Pancreas (tissue), 10 donors: Measurements from ENCODE around the gene POLR3GL. TPM values are rescaled to one million over a fixed set of nuclear protein-coding genes. Genes with fewer than 3 reads are reported as not detected.

Experiments used
- ATAC-seq, 4 donors: fragments of 200-7000 bp; cut with Tn5 transposase; one replicate each; pipeline versions ENCODE4 v1.8.0 to v1.9.1; 2020; ENCODE audit warnings: mild to moderate bottlenecking in 4 of 4, moderate library complexity in 4 of 4
- DNase-seq, 6 donors: peaks; one replicate each; pipeline ENCODE4 v3.0.0-alpha.2; 2020
- FAIRE-seq: peaks from 2 replicates; lab custom pipeline; 2012; peaks lifted over from hg19 to GRCh38; lab: Jason Lieb, UNC
- H3K27ac ChIP-seq, 4 donors: fragments of 200-600 bp; sonication (generic); 1 replicate in 3 of 4; 2 replicates in 1 of 4; pipeline versions ENCODE4 v1.5.0 to v1.8.0; 2020
- H3K27me3 ChIP-seq, 4 donors: fragments of 200-600 bp; one replicate each; pipeline ENCODE4 v1.8.0; 2021
- H3K36me3 ChIP-seq, 3 donors: fragments of 200-600 bp; sonication (generic) in 1 of 3; one replicate each; pipeline versions ENCODE4 v1.5.0 to v1.8.0; 2020 to 2021
- H3K4me1 ChIP-seq, 3 donors: fragments of 200-600 bp; one replicate each; pipeline ENCODE4 v1.8.0; 2021
- H3K4me3 ChIP-seq, 4 donors: fragments of 200-600 bp; sonication (generic) in 2 of 4; one replicate each; pipeline versions ENCODE4 v1.5.0 to v1.8.0; 2020 to 2021
- H3K9me3 ChIP-seq, 4 donors: fragments of 200-600 bp; one replicate each; pipeline ENCODE4 v1.8.0; 2021
- CTCF ChIP-seq, 4 donors: fragments of 200-600 bp; sonication (generic) in 3 of 4; IDR thresholded peaks; one replicate each; pipeline versions ENCODE4 v1.5.0 to v1.8.0; 2021; ENCODE audit warnings: antibody characterized with exemption in 4 of 4
- WGBS, 2 donors: extraction: QIAGEN DNeasy Blood & Tissue Kit; methylation state at CpG; one replicate each; pipeline ENCODE4 v1.1.7; 2013; 5-methylcytosine and 5-hydroxymethylcytosine counted together
- intact Hi-C, 3 donors: fragments of 100-400 bp; cut with DNase I; formaldehyde crosslinking; loops; one replicate each; pipeline versions ENCODE4 v1.11.1 to v1.14.2; 2022
- polyA plus RNA-seq, 2 donors: library from polyadenylated mRNA; stranded (reverse); fragments of 200-250 nt; gene quantifications; one replicate each; pipeline ENCODE4 v1.2.3, GENCODE V29; 2013
- total RNA-seq, 6 donors: library from RNA; stranded (reverse); fragmentation: NEBNext Ultra II Directional in 4 of 6; extraction: Animal tissue kit (Norgen Biotek cat#: 25700) in 4 of 6; gene quantifications; one replicate each; pipeline versions ENCODE4 v1.2.1 to v1.2.4, GENCODE V29; 2021 to 2023
- donor health status: healthy with polysubstance abuse.
- donor health status: DM: no; HTN: no; CAD: no; lungs with moderate emphysema.
- donor health status: DM: no; HTN: no; CAD: no.
- donor health status: control.
- donor health status: control.
- donor health status: Bipolar disorder and iron deficiency.
- donor health status: DM: yes; HTN: yes; CAD: no.
- donor health status: DM: no; HTN: no; CAD: no.
- donor health status: DM: no; HTN: no; CAD: no.
- donor health status: DM: yes; HTN: yes; CAD: no.

The POLR3GL gene
- total RNA-seq: 10 to 100 TPM in 1 of 6 donors, 1 to 10 TPM in 5; 3.9 to 10.8 (median 5.7) TPM
- polyA plus RNA-seq: 10 to 100 TPM; 14.6 to 27.6 TPM

DNA sequence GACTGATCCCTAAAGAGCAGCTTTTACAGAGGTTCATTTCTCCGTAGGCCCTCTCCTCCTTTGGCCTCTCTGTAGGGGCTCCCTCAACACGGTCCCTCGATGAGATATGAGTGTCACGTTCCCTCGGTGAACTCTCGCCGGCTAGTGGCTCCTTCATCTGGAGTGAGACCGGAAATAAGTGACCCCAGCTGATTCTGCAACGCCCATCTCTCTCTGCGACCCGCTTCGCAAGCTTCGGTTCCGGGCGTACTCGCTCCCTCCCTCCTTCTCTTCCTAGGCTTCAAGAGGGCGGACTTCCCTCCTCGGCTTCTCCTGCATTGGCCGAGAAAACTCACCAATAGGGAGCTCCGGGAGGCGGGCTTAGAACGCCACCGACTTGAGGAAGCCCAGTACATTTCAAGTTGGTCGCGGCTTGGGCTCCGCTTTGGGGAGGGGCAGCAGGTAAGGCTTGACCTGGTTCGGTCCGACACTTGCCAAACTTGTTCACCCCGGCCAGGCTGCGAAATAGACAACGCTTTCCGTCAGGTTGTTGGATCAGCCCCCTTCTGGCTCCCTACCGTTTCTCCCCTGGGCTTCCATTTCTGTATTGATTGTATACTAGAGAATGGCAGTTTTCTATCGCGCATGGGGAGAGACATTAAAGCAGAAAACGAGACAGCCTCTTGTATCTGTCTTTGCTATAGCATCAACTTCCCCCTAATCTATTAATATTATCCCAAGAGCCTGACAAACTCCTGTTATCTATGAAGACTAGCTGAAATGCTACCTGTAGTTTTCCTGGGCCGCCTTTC is at the start of gene POLR3GL, which contains the start of gene ANKRD34A:
POLR3GL (plus strand) TSS at position 363 of the 791 bp plus-strand sequence. CDS start 10,176 bp downstream, outside the sequence.
ANKRD34A (minus strand) TSS at position 248 of the 791 bp plus-strand sequence. CDS start 2,816 bp downstream, outside the sequence.
- ATAC-seq (peak; percentile 90 to 93 (median 92)), FAIRE-seq (peak; percentile 43), DNase-seq (peak; percentile 91 to 97 (median 96))
- no peak for TF ChIP-seq CTCF (IDR thresholded peaks at IDR 0.05)
- H3K27ac ChIP-seq: peak within 1 kb of the TSS; percentile 46 to 84 (median 74)
- H3K4me1 ChIP-seq: peaks cover 7 to 26% (median 10%) of the 10 kb centered on the region in 3 donors
- peak within 1 kb of the TSS; percentile 24 to 46 (median 36) for H3K4me3 ChIP-seq
- no peaks in the 10 kb centered on the region for H3K27me3 ChIP-seq
- intact Hi-C loops: no loop called here
- 1% methylated on average over 37 of the region's 37 CpGs for WGBS, 2 donors
- H3K9me3 ChIP-seq: no peaks in the 10 kb centered on the region
- no peaks in the 10 kb centered on the region for H3K36me3 ChIP-seq

- H3K27me3 ChIP-seq: no peaks in the 10 kb centered on the region
- TF ChIP-seq CTCF (IDR thresholded peaks at IDR 0.05): no peak
- WGBS, 2 donors: 64 to 68% methylated on average over 5 of the region's 5 CpGs
These were observed 47.7 kb upstream of the POLR3GL start for GRCh38 chr1:145916745-145917144.

GRCh38 chr1:145917595-145917994 is 46.9 kb upstream of the POLR3GL start:
- TF ChIP-seq CTCF (IDR thresholded peaks at IDR 0.05): no peak
- no peak for ATAC-seq
- H3K4me3 ChIP-seq: peak overlapping the region; percentile 62 to 96 (median 87)
- no peak for FAIRE-seq
- no peak overlapping the region for H3K27ac ChIP-seq
- DNase-seq: no peak
- peaks cover 0 to 13% (median 6%) of the 10 kb centered on the region in 3 donors for H3K4me1 ChIP-seq
- H3K9me3 ChIP-seq: no peaks in the 10 kb centered on the region
- H3K27me3 ChIP-seq: no peaks in the 10 kb centered on the region
- peaks cover 0 to 7% (median 0%) of the 10 kb centered on the region in 3 donors for H3K36me3 ChIP-seq
- intact Hi-C loops: no loop called here
- WGBS, 2 donors: 43 to 53% methylated on average over 5 of the region's 5 CpGs

More at GRCh38 chr1:145916745-145917144, 47.7 kb upstream of the POLR3GL start:
- H3K4me1 ChIP-seq: peaks cover 0 to 13% (median 6%) of the 10 kb centered on the region in 3 donors
- intact Hi-C loops: no loop called here
- H3K27ac ChIP-seq: no peak overlapping the region
- peak overlapping the region in 1 of 4 donors; percentile 96 for H3K4me3 ChIP-seq
- FAIRE-seq: no peak
- no peak for DNase-seq
- H3K9me3 ChIP-seq: no peaks in the 10 kb centered on the region
- ATAC-seq: no peak
- peaks cover 0 to 13% (median 5%) of the 10 kb centered on the region in 3 donors for H3K36me3 ChIP-seq

DNA sequence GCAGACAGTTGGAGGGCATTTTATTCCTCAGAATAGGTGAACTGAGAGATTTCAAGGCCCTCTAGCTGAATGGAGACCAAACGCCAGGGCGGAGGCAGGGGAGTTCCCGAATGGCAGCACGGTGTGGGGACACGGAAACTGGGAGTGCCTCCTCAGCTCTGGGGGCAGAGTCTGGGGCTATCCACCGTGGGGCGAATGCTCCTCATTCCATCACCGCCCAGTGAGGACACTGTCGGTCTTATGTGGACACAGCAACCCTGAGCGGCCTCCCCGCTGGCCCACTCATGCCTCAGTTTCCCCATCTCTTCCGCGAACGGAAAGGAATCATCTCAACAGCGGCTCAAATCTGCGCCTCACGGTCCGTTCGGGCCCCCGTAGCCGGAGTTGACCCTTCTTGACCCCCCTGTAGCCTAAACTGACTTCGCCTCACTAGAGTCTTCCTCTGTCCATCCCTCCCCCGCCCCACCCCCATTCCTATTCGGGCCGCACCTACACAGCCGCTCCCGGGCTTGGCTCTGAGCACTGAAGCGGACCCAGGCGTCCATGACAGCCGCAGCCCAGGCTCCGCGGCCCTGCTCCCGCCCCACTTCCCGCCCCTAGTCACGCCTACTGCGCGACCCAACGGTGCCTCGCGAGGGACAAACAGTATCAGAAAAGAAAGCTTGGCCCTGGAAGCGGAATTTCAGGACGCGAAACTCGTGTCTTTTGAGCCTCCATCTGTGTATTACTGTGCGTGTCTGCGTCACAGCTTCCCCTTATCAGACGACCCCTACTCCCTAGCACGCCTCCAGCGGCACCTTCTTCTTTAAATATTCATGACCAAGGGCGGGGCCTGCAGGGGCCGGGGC is 46.1 kb upstream of the POLR3GL start, which contains the start of gene PEX11B:
PEX11B (minus strand) TSS at position 574 of the 848 bp plus-strand sequence; CDS start at position 545, 29 bp downstream.
- Histone ChIP-seq H3K9me3 (no peaks in the 10 kb centered on the region), H3K27ac (peak within 1 kb of the TSS; percentile 59 to 88 (median 76)), H3K4me3 (peak within 1 kb of the TSS; percentile 62 to 96 (median 87)), H3K27me3 (no peaks in the 10 kb centered on the region), H3K4me1 (peaks cover 0 to 13% (median 6%) of the 10 kb centered on the region in 3 donors), H3K36me3 (peaks cover 0 to 7% (median 0%) of the 10 kb centered on the region in 3 donors)
- ATAC-seq (peak; percentile 91 to 96 (median 92)), DNase-seq (peak; percentile 84 to 94 (median 89)), FAIRE-seq (no peak)
- WGBS, 2 donors: 0% methylated on average over 50 to 51 of the region's 51 CpGs
- TF ChIP-seq CTCF (IDR thresholded peaks at IDR 0.05): no peak
- intact Hi-C loops: no loop called here
